Measurements from ENCODE around the gene HEPN1. TPM values are rescaled to one million over a fixed set of nuclear protein-coding genes. Genes with fewer than 3 reads are reported as not detected.

The HEPN1 gene
- total RNA-seq, 2 donors from 2014 or later = not detected

GRCh38 chr11:124890683-124891372 is 28.2 kb upstream of the HEPN1 start:
- no peak for ATAC-seq
- intact Hi-C loops (cut with DNase I) = no loop called here
- Histone ChIP-seq H3K9me3 (no peaks in the 10 kb centered on the region), H3K36me3 (replicated peaks in 1 of 2; ENCODE audit: insufficient read depth in 1 of 2, low read depth in 2 of 2) (no peaks in the 10 kb centered on the region), H3K27ac (no peak overlapping the region), H3K27me3 (no peaks in the 10 kb centered on the region), H3K4me3 (no peak overlapping the region), H3K4me1 (no peaks in the 10 kb centered on the region)
- 61 to 65% methylated on average over 9 of the region's 9 CpGs for WGBS, 2 donors
- TF ChIP-seq, protein P1, sequence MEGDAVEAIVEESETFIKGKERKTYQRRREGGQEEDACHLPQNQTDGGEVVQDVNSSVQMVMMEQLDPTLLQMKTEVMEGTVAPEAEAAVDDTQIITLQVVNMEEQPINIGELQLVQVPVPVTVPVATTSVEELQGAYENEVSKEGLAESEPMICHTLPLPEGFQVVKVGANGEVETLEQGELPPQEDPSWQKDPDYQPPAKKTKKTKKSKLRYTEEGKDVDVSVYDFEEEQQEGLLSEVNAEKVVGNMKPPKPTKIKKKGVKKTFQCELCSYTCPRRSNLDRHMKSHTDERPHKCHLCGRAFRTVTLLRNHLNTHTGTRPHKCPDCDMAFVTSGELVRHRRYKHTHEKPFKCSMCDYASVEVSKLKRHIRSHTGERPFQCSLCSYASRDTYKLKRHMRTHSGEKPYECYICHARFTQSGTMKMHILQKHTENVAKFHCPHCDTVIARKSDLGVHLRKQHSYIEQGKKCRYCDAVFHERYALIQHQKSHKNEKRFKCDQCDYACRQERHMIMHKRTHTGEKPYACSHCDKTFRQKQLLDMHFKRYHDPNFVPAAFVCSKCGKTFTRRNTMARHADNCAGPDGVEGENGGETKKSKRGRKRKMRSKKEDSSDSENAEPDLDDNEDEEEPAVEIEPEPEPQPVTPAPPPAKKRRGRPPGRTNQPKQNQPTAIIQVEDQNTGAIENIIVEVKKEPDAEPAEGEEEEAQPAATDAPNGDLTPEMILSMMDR (IDR thresholded peaks at IDR 0.05) = no peak
- TF ChIP-seq POLR2A (IDR thresholded peaks at IDR 0.05) = no peak
- no peak for DNase-seq

DNA sequence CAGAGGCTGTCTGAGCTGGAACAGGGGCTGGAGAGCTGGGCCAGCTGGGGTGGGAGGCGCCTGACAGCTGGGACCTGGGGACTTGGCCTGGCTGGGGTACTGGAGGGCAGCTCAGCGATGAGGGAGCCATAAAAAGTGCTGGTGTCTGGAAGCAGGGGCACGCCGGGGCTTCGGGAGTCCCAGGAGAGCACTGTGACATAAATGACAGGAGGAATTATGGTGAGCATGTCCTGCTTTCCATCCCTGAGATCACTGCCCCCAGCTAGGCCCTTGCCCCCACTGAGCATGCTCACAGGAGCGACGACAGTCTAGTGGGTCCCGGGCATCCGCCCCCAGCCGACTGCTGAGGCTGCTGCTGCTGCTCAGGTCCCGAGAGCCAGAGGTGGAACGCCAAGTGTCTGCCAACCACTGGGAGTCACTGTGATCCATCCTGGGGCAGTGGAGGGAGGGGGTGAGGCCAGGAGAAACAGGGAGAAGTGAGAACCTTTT is 27.6 kb upstream of the HEPN1 start:
- 47 to 81% methylated on average over 5 to 12 of the region's 12 CpGs for WGBS, 2 donors
- Histone ChIP-seq H3K36me3 (replicated peaks in 1 of 2; ENCODE audit: insufficient read depth in 1 of 2, low read depth in 2 of 2) (no peaks in the 10 kb centered on the region), H3K4me1 (no peaks in the 10 kb centered on the region), H3K4me3 (no peak overlapping the region), H3K27me3 (no peaks in the 10 kb centered on the region), H3K9me3 (no peaks in the 10 kb centered on the region), H3K27ac (no peak overlapping the region)
- ATAC-seq (no peak), DNase-seq (no peak)
- no peak for TF ChIP-seq POLR2A (IDR thresholded peaks at IDR 0.05)
- TF ChIP-seq, protein P1 (IDR thresholded peaks at IDR 0.05) = no peak
- intact Hi-C loops (cut with DNase I) = no loop called here

DNA sequence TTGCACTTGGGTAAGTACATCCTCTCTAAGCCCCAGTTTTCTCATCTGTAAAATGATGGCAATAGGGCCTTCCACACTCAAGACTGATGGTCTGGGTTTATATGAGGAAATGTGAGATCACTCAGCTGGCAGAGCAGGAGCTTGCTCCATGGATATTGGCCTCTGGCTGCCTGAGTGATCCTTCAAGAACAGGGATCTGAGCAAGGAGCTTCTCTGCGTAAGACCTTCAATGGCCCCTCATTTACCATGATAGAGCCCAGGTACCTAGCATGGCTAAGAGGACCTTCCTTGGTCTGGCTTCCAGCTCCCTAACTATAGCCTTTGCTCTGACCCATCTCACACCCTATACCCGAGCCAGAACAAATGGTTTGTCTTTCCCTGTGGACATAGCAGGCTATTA is 26.9 kb upstream of the HEPN1 start:
- WGBS, 2 donors = 66 to 71% methylated on average over 2 of the region's 2 CpGs
- Histone ChIP-seq H3K4me1 (no peaks in the 10 kb centered on the region), H3K4me3 (no peak overlapping the region), H3K27me3 (no peaks in the 10 kb centered on the region), H3K27ac (no peak overlapping the region), H3K9me3 (no peaks in the 10 kb centered on the region), H3K36me3 (replicated peaks in 1 of 2; ENCODE audit: insufficient read depth in 1 of 2, low read depth in 2 of 2) (no peaks in the 10 kb centered on the region)
- no peak for TF ChIP-seq POLR2A (IDR thresholded peaks at IDR 0.05)
- TF ChIP-seq, protein P1 (IDR thresholded peaks at IDR 0.05) = no peak
- intact Hi-C loops (cut with DNase I) = no loop called here
- ATAC-seq (no peak), DNase-seq (no peak)

DNA sequence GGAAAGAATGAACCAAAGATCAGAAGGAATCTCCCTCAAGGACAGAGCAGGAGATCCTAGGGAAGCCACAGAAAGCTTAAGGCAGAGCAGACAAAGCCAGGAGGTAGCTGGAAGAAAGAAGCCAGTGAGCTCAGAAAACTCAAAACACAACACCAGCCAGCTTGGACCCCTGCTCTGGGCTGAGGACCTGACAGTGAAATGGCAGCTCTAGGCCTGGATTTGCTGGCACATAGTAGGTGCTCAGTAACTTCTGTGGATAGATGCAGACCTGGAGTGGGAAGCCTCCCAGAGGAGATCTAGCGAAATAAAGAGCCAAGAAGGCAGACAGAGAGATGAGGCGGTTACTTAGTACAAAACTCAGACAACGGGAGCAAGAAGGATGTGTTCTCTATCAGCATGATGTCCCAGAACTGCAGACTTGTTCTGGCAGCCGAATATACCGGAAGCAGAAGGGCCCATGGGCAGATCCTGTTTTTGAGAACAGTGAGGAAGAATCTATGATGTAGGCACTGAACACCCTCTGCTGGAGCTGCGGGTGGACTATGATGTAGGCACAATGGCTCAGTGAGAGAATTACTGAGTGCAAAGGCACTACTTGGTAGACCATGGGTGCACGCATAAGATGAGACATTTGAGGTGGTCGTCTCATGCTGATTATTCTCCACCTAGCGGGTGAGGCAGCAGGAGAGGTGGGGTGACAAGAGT is 26.1 kb upstream of the HEPN1 start:
- TF ChIP-seq, protein P1 (IDR thresholded peaks at IDR 0.05) = no peak
- TF ChIP-seq POLR2A (IDR thresholded peaks at IDR 0.05) = no peak
- H3K9me3 ChIP-seq = no peaks in the 10 kb centered on the region
- ATAC-seq = no peak
- H3K27ac ChIP-seq = peak overlapping the region in 1 of 4 donors; percentile 28
- H3K36me3 ChIP-seq (replicated peaks in 1 of 2; ENCODE audit: insufficient read depth in 1 of 2, low read depth in 2 of 2) = no peaks in the 10 kb centered on the region
- intact Hi-C loops (cut with DNase I) = no loop called here
- no peaks in the 10 kb centered on the region for H3K27me3 ChIP-seq
- no peak for DNase-seq
- 64 to 70% methylated on average over 9 of the region's 9 CpGs for WGBS, 2 donors
- H3K4me3 ChIP-seq = no peak overlapping the region
- no peaks in the 10 kb centered on the region for H3K4me1 ChIP-seq
